ENCODE measurements around the gene ATP2C1.
A peak's percentile ranks its signal among the peaks of the same experiment; 100 is the strongest.

Gene ATP2C1

DNA sequence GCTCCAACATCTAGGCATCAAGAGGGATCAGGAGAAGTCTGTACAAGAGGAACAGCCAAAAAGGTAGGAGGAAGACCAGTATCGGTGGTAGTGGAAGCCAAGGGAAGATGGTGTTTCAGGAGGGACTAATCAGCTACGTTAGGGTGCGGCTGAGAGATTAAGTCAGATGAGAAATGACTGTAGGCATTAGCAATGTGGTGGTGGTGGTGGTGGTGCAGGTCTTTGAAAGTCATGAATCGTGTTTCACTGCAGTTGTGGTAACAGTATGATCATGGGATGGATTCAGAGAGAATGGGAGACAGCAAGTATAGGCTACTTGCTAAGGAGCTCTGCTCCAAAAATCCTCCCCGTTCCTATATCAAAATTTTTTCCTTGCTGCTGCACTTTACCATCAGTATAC, 97.2 kb downstream of the ATP2C1 start:
- no peak for DNase-seq

GRCh38 chr3:130992344-130992743, 98.5 kb downstream of the ATP2C1 start:
- DNase-seq, result no peak

DNA sequence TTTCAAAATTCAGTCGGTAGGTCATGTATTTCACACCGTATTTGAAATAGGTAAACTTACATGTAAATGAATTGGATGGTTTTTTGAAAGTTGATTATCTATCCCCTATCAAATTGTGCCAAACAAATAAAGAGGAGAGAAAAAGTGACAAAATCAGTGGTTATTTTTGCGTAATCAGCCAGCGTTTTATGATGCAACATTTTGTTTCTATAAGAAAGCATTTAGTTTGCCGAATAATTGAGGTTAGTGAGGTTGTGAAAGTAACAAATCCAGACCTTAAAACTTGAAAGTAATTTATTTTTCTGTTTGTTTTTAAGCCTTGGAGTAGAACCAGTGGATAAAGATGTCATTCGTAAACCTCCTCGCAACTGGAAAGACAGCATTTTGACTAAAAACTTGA, 103.4 kb downstream of the ATP2C1 start:
- DNase-seq, result no peak

DNA sequence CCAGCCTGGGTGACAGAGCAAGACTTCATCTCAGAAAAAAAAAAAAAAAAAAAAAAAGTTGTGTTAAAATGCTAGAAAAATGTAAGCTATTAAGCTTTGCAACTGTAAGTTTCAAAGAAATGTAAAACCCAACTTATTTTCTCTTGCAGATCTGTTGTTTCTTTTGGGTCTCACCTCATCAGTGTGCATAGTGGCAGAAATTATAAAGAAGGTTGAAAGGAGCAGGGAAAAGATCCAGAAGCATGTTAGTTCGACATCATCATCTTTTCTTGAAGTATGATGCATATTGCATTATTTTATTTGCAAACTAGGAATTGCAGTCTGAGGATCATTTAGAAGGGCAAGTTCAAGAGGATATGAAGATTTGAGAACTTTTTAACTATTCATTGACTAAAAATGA, 107.2 kb downstream of the ATP2C1 start:
- no peak for DNase-seq

DNA sequence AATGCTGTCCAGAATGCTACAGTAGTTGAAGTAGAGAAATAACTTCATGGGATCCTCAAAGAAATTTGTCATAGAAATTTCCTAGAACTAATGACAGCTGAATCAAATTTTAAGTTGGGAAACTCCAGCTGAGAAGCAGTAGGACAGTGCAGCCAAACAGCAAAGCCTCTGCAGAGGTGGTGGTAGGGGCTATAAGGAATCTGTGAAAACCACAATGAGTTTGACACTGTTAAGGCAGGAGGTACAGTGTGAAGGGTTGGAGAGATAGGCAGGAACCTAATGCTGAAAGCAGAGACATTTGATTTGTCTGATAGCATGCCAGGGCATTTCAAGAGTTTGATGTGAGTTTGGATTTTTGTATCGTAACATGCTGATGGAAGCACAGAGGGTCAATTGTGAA, 110.7 kb downstream of the ATP2C1 start:
- DNase-seq, result no peak

DNA sequence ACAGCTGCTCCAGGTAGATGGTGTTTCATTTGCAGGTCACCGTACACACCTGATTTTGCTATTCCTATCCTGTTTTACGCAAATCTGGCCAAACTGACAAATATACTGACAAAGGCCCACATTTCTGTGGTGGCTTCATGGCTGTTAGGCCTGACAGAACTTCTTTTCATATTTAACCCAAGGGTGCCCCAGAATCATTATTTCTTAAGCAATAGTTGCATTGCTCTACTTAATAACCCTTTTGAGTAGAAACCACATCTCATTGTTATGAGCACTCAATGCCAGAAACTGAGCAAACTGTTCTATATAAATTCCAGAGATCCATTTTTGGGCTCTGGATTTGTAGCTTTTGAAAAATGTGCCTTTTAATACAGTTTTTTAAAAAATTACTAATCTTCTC, 113.4 kb downstream of the ATP2C1 start:
- no peak for DNase-seq

DNA sequence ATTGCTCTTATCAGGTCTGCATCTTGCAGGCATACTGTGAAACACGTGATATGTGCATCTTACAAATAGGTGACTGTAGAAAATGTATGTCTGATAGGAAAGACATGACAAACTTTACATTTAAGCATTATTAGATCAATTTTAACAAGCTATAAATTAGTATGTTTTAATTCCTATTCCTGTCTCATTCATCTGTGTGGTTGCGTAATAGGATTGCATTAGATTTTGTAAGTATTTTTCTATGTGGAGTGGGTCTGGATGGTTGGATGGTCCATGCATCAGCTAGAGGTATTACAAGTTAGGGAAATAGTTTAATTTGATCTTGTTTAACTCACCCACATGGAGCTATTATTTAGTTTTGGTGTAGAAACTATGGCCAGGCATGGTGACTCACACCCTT, 113.9 kb downstream of the ATP2C1 start:
- DNase-seq, result no peak

DNA sequence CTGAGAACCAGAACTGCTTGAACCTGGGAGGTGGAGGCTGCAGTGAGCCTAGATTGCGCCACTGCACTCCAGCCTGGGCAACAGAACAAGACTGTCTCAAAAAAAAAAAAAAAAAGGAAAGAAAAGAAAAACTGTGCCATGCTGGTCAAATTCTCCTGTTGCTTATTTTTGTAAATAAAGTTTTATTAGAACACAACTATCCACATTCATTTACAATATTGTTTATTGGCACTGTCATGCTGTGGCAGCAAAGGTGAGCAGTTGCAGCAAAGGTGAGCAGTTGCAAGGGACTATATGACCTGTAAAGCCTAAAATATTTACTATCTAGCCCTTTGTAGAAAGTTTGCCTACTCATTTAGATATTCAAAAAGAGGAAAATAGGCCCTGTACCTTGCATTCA, 114.4 kb downstream of the ATP2C1 start:
- no peak for DNase-seq

DNA sequence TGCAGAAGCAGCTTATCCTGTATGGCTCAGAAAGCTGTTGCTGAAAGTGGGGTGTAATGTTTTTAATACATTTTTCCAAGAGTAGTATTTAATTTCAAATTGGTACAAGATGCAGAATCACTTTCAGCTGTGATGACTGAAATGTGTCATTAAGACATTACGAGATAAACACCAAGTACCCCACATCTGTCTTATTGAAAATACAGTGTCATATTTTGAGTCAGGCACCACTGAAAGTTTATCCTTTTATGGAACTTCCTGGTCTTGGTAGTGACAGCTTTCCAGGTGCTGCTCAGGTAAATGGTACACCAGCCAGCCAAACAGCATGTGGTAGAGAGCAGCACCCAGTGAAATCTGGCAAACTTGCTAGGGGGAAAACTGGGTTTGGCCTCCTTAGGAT, 115.8 kb downstream of the ATP2C1 start:
- no peak for DNase-seq

- DNase-seq, result no peak
Measured at GRCh38 chr3:131018970-131019369, 125.1 kb downstream of the ATP2C1 start.

DNA sequence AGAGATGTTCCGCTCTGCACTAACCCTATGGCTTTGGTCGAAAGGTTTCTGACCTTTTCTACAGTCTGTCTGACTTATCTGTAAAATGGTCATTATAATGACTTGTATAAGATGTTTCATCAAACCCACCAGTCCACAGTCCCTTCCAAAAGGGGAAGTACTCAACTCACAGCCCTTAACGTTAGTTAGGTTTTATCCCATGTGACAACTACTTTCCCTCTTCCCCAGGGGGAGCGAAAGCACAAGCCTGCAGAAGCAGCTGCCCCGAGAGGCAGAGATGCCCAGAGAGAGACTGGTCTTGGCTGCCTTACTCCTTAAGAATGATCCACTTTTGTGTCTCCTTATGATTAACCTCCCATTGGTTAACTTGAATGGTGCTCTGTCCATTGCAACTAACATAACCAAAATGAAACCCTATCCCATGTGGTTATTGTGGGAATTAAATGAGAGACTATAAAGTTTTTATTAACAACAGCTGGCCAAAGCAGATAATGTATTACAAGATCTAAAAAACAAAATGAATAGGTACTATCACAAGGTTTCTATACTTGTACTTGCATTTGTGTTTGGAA, 126.3 kb downstream of the ATP2C1 start:
- DNase-seq, result no peak

DNA sequence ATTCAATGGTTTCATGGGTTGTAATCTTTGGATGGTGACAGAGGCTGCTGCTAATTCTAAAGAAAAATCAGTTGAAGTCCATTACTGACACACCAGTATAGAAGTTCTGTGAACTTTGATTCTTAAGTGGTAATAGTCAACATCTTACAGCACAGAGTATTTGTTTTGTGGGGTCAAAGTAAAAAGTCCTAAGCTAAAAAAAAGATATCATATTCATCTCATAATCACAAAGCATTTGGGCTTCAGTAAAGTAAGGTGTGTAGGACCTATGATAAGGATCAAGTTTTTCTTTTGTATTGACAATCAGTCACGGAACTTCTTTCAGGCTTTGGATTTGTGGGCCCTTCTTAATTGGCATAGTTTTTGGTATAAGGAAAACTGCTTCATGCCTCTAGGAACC, 131.7 kb downstream of the ATP2C1 start:
- no peak for DNase-seq

DNA sequence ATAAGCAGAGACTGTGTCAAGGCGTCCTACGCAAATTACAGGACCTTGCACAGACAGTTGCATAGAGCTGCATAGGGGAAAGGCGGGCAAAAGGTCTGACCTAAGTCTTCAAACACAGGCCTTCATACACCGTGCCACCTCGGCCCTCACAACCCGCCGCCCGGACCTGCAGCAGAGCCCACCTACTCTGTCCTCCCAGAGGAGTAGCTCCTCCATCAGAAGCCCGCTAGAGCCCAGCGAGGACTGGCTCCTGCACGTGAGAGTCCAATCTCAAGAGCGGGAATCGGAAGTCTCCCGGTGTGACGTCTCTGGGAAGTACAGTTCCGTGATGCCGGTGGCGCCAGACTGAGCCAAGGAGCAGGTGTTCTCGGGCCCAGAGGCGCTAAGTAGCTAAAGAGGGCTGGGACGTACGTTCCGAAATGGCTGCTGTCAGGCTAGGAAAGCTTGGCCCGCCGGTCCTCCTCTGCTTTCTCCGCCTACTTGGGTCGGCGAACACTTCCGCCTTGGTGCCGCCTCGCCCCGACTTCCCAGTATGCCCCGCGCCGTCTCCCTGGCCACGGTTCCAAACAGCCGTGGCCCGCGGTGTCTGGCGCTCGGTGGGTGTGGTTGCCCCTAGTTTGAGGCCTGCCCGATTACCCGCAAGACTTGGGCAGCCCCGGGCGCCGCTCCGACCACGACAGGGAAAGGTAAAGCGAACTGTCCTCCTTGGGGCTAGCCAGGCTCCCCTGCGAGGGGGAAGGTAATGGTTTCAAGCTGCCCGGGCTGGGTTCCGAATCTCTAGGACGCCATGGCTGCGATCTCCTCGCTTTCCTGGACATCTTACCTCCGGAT, 132.7 kb downstream of the ATP2C1 start, which contains the start of the genes ASTE1 and NEK11:
Gene ASTE1 (minus strand): TSS at position 505 of the 831 bp plus-strand sequence. CDS start 1,519 bp downstream, outside the sequence.
Gene NEK11 (plus strand): TSS at position 557 of the 831 bp plus-strand sequence. CDS start 2,832 bp downstream, outside the sequence.
- peak; percentile 94 for DNase-seq

GRCh38 chr3:131028844-131029243, 135.0 kb downstream of the ATP2C1 start:
- no peak for DNase-seq

DNA sequence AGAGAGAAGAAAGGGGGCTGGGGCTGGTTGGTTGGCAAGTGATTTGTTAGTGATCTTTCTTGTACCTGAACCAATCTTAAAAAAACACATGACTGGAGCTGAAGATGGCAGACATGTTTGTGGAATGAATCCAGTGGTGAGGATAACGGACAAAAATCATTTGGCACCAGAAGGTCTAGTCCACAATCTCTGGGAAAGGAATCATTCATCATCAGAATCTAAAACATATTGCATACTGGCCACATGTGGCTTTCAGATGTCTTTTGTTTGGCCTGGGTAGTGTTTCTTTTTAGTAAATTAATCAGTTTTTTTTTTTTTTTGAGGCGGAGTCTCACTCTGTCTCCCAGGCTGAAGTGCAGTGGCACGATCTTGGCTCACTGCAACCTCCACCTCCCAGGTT, 137.8 kb downstream of the ATP2C1 start:
- no peak for DNase-seq

DNA sequence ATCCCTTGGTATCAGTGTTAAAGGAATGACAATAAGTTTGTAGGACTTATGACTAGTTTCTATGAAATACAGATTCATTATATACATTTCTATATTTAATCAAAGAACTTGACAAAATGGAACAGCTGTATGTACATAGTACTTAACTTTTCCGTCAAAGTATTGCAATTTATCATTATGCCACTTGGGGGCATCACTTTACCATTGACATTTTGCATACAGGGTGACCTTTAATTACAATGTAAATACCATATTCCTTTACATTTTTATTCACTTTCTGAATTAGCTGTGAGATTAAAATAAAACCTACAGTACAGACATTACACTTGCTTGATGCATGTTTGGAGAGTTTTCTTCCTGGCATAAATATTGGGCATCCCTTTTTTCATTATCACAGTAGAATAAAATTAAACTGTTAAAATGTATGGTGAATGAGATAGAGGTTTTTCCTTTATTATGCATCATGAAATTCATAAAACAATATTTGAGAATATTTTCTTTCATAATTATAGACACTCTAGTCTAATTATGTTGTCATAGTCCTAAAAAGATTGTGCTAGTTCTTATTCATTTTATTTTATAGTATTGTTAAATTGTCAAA, 139.7 kb downstream of the ATP2C1 start:
- no peak for DNase-seq

- DNase-seq, result no peak
Measured at GRCh38 chr3:131036200-131036816, 142.4 kb downstream of the ATP2C1 start.

- no peak for DNase-seq
Measured at GRCh38 chr3:131036986-131037385, 143.1 kb downstream of the ATP2C1 start.

GRCh38 chr3:131038326-131038725, 144.4 kb downstream of the ATP2C1 start:
- DNase-seq, result no peak

DNA sequence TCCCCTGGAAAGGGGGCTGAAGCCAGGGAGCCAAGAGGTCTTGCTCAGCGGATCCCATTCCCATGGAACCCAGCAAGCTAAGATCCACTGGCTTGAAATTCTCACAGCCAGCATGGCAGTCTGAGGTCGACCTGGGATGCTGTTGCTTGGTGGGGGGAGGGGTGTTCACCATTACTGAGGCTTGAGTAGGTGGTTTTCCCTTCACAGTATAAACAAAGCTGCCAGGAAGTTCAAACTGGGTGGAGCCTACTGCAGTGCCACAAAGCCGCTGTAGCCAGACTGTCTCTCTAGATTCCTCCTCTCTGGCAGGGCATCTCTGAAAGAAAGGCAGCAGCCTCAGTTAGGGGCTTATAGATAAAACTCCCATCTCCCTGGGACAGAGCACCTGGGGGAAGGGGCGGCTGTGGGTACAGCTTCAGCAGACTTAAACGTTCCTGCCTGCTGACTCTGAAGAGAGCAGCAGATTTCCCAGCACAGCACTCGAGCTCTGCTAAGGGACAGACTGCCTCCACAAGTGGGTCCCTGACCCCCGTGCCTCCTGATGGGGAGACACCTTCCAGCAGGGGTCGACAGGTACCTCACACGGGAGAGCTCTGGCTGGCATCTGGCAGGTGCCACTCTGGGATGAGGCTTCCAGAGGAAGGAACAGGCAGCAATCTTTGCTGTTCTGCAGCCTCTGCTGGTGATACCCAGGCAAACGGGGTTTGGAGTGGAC, 148.5 kb downstream of the ATP2C1 start:
- peak; percentile 22 for DNase-seq

DNA sequence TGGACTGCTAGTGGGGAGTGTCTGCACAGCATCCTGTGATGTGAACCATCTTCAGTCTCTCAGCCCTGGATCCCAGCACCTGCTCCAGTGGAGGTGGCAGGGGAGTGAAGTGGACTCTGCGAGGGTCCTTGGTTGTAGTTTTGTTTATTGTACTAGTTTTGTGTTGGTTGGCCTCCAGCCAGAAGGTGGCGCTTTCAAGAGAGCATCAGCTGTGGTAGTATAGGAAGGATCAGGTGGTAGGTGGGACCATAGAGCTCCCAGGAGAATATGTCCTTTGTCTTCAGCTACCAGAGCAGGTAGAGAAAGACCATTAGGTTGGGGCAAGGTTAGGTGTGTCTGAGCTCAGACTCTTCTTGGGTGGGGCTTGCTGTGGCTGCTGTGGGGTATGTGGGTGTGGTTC, 153.7 kb downstream of the ATP2C1 start:
- no peak for DNase-seq

DNA sequence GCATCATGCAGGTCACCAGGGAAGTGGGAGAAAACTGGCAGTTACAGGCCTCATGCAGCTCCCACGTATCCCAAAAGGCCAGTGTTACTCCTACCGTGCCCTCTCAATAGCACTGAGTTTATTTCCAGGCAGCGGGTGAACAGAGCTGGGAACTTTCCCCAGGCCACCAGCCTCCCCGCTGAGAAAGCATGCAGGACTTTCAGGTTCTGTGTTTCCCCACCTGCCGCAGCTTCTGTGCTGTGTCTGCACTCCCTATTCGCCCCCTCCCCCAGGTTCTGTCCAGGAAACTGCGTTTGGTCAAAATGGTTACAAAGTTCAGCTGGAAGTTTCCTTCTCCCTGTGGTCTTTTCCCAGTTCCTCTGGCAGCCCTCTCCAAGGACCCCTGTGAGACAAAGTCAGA, 154.1 kb downstream of the ATP2C1 start:
- no peak for DNase-seq

- DNase-seq, result no peak
Measured at GRCh38 chr3:131050001-131050400, 156.1 kb downstream of the ATP2C1 start.
